ENCODE results near the gene NACC2.

The NACC2 gene

GRCh38 chr9:135961811-135962695, 133.0 kb downstream of the NACC2 start:
- in situ Hi-C loops (cut with MboI; ENCODE audit: low pct_unique_long_range_greater_than_20kb, low sequenced_read_pairs, unreplicated experiment): loop anchor here (10.0 kb wide), 1 partner anchor 163 kb away; no protein-coding TSS in a partner anchor
- no peak for TF ChIP-seq CTCF (IDR thresholded peaks at IDR 0.05; ENCODE audit: extremely low read depth, insufficient read depth, missing control alignments)
- DNase-seq (ENCODE audit: low spot score): no peak

GRCh38 chr9:135961277-135961715, 133.8 kb downstream of the NACC2 start, which contains the start of gene UBAC1:
TSS of gene UBAC1 (minus strand) at chr9:135961373. CDS start at chr9:135961162, 211 bp downstream.
- TF ChIP-seq CTCF (IDR thresholded peaks at IDR 0.05; ENCODE audit: extremely low read depth, insufficient read depth, missing control alignments): peak; percentile 31
- in situ Hi-C loops (cut with MboI; ENCODE audit: low pct_unique_long_range_greater_than_20kb, low sequenced_read_pairs, unreplicated experiment): loop anchor here (10.0 kb wide), 1 partner anchor 164 kb away; no protein-coding TSS in a partner anchor
- DNase-seq (ENCODE audit: low spot score): peak; percentile 100

- in situ Hi-C loops (cut with MboI; ENCODE audit: low pct_unique_long_range_greater_than_20kb, low sequenced_read_pairs, unreplicated experiment): loop anchor here (10.0 kb wide), 1 partner anchor 164 kb away; no protein-coding TSS in a partner anchor
- no peak for TF ChIP-seq CTCF (IDR thresholded peaks at IDR 0.05; ENCODE audit: extremely low read depth, insufficient read depth, missing control alignments)
- peak; percentile 60 for DNase-seq (ENCODE audit: low spot score)
These were observed 134.4 kb downstream of the NACC2 start for GRCh38 chr9:135960411-135961276.

- no peak for DNase-seq (ENCODE audit: low spot score)
- in situ Hi-C loops (cut with MboI; ENCODE audit: low pct_unique_long_range_greater_than_20kb, low sequenced_read_pairs, unreplicated experiment): loop anchor here (10.0 kb wide), 1 partner anchor 165 kb away; no protein-coding TSS in a partner anchor
- no peak for TF ChIP-seq CTCF (IDR thresholded peaks at IDR 0.05; ENCODE audit: extremely low read depth, insufficient read depth, missing control alignments)
These were observed 135.3 kb downstream of the NACC2 start for GRCh38 chr9:135959814-135960213.

GRCh38 chr9:135958485-135958884, 136.6 kb downstream of the NACC2 start:
- TF ChIP-seq CTCF (IDR thresholded peaks at IDR 0.05; ENCODE audit: extremely low read depth, insufficient read depth, missing control alignments): no peak

GRCh38 chr9:135957431-135957830, 137.7 kb downstream of the NACC2 start:
- no peak for TF ChIP-seq CTCF (IDR thresholded peaks at IDR 0.05; ENCODE audit: extremely low read depth, insufficient read depth, missing control alignments)
- in situ Hi-C loops (cut with MboI; ENCODE audit: low pct_unique_long_range_greater_than_20kb, low sequenced_read_pairs, unreplicated experiment): no loop called here
- no peak for DNase-seq (ENCODE audit: low spot score)

More at GRCh38 chr9:135958485-135958884, 136.6 kb downstream of the NACC2 start:
- DNase-seq (ENCODE audit: low spot score): no peak
- in situ Hi-C loops (cut with MboI; ENCODE audit: low pct_unique_long_range_greater_than_20kb, low sequenced_read_pairs, unreplicated experiment): no loop called here

Measured in GM13977 (cell line).